Activated T-cell treated with anti-CD3 and anti-CD28 coated beads for 24 hours (primary cell): ENCODE results near the gene PPP6R1.

Source experiments
- DNase-seq: peaks from one replicate; pipeline ENCODE4 v3.0.0-alpha.2; 2020; ENCODE audit warnings: low read depth

Gene PPP6R1

GRCh38 chr19:55259540-55260210 lies 858 bp upstream of the PPP6R1 start:
- no peak for DNase-seq

DNA sequence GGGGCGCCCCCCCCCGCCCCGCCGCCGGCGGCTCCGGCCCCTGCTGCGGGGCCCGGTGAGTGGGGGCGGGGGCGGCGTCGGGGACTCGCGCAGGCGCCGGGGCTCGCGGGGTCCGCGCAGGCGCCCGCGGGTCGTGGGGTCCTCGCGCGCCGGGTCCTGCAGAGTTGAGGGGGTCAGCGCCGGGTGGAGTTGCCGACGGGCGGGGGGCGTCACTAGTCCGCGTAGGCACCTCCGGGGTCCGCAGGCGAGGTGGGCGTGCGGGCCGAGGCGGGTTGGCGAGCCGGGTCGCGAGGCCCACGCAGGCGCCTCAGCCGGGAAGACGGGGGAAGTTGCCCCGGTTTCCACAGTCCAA lies 365 bp downstream of the PPP6R1 start:
- no peak for DNase-seq

- no peak for DNase-seq
Observed at GRCh38 chr19:55257461-55258420, 1.1 kb downstream of the PPP6R1 start.

DNA sequence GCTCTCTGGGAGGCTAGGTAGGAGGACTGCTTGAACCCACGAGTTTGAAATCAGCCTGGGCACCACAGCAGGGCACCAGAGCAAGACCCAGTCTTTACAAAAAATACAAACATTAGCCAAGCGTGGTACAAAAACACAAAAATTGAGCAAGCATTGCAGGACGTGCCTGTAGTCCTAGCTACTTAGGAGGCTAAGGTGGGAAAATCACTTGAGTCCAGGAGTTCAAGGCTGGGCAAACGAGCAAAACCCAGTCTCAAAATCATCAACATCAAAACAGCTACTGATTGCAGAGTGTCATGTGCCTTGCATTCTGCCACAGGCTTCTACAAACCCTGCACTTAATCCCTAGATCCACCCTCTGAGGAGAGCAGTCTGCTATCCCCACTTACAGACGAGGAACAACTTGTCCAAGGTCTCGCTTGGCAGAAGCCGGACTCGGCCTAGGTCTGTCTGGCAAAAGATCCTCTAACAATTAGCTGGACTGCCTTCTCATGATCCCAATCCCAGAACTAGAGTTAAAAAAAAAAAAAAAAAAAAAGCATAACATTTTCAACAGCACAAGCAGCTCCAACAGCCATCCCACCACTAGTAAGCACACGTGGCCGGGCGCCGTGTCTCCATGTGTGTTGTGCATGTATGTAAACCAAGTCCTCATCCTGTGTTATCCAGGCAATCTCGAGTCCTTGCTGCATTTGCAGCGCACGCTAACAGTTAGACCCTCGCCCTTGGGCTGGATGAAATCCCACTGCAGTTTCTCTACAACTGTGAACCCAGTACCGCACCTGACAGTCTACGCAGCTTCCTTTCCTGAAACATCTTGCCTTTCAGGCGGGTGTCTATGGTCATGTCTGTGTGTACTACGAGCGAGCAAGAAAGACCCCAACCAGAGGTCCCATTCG lies 2.0 kb downstream of the PPP6R1 start:
- DNase-seq, result no peak

- DNase-seq, result no peak
Observed at GRCh38 chr19:55255618-55256423, 3.0 kb downstream of the PPP6R1 start.

DNA sequence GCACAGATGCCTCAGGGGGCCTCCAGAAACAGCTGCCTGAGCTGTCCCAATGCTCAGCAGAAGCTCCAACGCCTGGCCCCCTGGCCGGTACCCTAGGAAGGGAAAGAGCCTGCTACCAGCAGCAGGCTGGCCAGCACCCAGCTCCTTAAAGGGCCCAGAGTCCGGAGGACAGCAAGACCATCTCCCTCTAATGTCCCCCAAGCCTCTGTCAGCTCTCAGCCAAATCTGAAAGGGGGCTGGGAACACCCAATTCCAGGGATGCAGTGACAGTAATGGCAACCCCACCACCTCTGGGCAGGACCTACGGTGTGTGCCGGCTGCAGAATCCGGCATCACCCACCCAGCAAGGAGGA lies 4.2 kb downstream of the PPP6R1 start:
- no peak for DNase-seq

DNA sequence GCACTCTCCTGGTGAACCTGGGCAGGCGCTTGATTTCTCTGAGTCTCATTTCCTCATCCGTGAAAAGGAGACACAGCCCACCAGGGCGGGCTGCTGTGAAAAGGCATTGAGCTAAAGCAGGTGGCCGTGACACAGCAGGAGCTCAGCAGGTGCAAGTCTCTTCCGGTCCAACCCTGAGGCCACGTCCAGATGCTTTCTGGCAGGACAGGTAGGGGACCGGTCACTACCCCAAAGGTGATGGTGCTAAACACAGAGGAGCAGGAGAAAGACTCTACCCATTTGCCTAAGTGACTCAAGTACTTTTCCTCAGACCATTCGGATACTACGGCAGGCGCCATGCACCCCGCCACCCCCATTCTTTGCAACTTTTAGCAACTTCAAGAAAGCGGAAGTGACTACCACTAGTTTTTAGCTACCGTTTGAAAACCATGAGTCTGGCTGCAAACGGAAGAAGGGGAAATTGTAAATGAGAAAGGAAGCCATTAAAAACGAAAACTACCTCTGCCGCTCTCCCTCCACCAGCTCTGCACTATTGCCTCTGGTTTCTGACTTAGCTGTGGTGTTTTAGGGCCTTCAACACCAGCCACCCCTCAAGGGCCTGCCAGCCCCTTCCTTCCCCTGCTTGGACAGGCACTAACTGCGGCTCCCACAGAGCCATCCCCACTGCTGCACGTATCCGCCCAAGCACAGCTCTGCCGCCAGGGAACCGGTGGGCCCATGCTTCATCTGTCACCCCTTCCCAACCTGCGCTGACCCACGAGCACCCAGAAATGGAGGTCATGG lies 4.8 kb downstream of the PPP6R1 start:
- no peak for DNase-seq

- no peak for DNase-seq
Observed at GRCh38 chr19:55252760-55253663, 5.8 kb downstream of the PPP6R1 start.

DNA sequence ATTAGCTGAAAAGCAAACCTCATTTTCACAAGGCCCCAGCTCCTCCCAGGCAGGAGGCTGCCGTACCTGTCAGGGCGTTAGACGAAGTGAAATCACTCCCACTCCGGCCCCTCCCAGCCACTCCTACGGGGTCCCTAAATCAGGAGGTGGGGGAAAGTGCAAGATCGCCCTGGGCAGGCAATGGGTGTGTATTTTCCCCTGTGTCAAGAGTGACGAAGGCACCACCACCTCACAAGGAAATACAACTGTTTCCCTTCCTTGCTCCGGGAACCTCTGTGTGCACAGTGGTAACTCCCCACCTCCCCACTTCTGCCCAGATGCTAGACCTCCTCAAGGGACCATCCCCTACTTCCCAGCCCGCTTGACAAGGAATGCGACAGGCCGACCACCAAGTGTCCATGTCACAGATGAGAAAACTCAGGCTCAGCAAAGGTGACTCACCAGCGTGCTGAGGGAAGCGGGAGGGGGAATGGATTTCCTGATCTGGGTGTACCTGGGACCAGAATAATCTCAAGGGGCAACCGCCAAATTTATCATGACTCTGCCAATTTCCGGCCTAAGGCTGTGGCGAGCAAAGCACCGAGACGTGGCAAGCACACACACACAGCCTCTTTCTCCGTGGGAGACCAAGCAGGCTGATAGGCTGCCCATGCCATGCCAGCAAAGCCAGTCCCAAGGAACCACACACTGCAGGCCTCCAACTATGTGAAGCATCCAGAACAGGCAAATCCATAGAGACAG lies 7.3 kb downstream of the PPP6R1 start:
- no peak for DNase-seq

GRCh38 chr19:55250262-55251036 lies 8.4 kb downstream of the PPP6R1 start:
- no peak for DNase-seq

DNA sequence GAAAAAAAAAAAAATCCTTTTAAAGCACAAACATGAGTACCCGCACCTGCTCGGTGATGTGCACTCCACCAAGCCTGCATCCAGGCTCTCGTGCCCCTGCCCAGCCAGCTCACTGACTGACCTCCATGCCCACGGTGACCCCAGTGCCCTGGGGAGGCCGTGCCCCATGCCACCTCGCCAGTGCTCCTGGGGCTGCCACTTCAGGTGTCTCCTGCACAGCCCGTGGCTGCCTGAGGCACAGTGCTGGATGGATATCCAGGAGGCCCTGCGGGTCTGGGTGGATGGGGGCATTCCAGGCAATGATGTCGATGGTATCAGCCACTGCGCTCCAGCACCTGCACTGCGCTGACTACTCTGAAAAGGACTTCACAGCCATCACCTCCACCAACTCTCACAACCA lies 9.0 kb downstream of the PPP6R1 start:
- no peak for DNase-seq

DNA sequence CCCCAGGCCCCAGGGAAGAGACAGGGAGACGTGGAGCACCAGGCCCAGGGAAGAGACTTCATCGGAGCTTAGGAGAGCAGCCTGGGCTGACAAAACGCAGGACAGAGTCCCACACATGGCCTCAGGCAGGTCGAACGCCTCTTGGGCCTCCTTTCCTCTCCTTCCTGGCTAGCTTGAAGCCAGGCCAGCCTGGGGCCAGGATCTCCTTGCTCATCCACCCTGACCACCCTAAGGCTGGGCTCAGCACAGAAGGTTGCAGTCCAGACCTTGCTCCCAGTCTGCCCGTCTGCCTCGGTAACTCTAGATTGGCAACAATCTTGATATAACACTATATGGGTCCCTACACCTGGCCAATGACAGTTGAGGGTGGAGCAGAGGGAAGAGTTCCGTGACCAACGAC lies 10.1 kb downstream of the PPP6R1 start:
- DNase-seq, result no peak

DNA sequence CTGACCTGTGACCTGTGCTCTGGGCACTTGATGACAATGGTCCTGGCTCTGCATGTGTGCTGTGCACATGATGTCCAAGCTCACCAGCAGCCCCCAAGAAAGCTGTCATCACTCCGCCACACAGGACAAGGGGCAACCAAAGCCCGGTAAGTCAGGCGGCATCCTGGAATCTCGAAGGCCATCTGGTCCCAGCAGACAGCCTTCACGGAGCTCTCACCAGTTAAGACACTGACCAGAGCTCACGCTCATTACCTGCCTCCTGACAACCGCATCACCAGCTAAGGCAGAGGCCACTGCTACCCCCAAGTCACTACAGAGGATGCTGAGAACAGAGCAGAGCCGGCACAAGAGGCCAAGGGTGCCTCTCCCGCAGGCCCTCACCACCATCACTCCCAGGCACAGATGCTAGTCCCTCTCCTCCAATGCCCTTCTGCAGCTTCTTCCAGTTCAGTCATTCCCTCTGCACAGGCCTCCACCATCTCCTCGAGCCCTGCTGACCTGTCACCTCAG lies 10.6 kb downstream of the PPP6R1 start:
- no peak for DNase-seq

DNA sequence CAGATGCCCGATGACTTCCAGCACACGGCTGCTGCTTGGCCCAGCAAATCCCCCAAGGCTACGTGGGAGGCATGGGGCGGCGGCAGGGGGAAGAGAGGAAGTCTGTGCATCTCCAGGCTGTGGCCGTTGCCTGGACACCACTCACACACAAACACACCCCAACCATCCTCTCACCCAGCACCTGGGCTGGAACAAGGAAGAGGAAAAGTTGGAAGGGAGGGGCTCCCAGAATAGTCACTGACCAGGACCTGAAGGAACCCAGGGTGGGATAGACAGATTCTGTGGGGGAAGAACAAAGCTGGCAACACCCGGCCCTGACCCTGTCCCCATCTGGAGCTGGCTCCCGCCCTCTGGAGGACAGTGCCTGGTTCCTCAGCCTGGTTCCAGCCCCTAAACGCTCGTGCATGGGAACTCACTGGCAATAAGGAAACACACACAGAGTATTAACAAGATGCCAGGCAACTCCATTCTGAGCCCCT lies 11.2 kb downstream of the PPP6R1 start:
- DNase-seq, result no peak

- no peak for DNase-seq
Observed at GRCh38 chr19:55246462-55247451, 12.1 kb downstream of the PPP6R1 start.

- DNase-seq, result no peak
Observed at GRCh38 chr19:55245236-55245904, 13.4 kb downstream of the PPP6R1 start.
